ENCODE results near the gene MLXIP. TPM values are rescaled to one million over a fixed set of nuclear protein-coding genes. Genes with fewer than 3 reads are reported as not detected.
"Not testable (repeated sequence)": the region's sequence is repeated elsewhere in the genome, so short reads cannot be mapped to it uniquely, and the experiment has no call there.

MLXIP gene
- polyA plus RNA-seq, 2 donors, result 8.2 to 18.0 TPM

- H3K4me1 ChIP-seq (ENCODE audit: control insufficient read depth in 2 of 2, insufficient read depth in 2 of 2, low read length in 1 of 2), result peaks cover 19 to 33% of the 10 kb centered on the region in 2 donors
- WGBS, 2 donors, result 41 to 53% methylated on average over 3 of the region's 3 CpGs
Observed at GRCh38 chr12:122099856-122100255, 21.3 kb downstream of the MLXIP start.

GRCh38 chr12:122100568-122100967 is 22.0 kb downstream of the MLXIP start:
- Histone ChIP-seq H3K9me3 (ENCODE audit: control insufficient read depth in 2 of 2, insufficient read depth in 1 of 2, low read depth in 1 of 2, low read length in 1 of 2) (no peaks in the 10 kb centered on the region), H3K36me3 (ENCODE audit: control insufficient read depth in 2 of 2, insufficient read depth in 2 of 2, low read length in 1 of 2) (no peaks in the 10 kb centered on the region), H3K4me1 (ENCODE audit: control insufficient read depth in 2 of 2, insufficient read depth in 2 of 2, low read length in 1 of 2) (peaks cover 21 to 30% of the 10 kb centered on the region in 2 donors), H3K27ac (ENCODE audit: low read depth in 2 of 2, low read length in 1 of 2) (no peak overlapping the region), H3K27me3 (ENCODE audit: control insufficient read depth in 1 of 2, insufficient read depth in 2 of 2, low read length in 2 of 2) (no peaks in the 10 kb centered on the region), H3K4me3 (ENCODE audit: low read depth in 1 of 2, low read length in 2 of 2) (no peak overlapping the region)
- 87 to 91% methylated on average over 1 of the region's 1 CpG for WGBS, 2 donors

More at GRCh38 chr12:122099856-122100255, 21.3 kb downstream of the MLXIP start:
- Histone ChIP-seq H3K27ac (ENCODE audit: low read depth in 2 of 2, low read length in 1 of 2) (peak overlapping the region in 1 of 2 donors; percentile 8), H3K9me3 (ENCODE audit: control insufficient read depth in 2 of 2, insufficient read depth in 1 of 2, low read depth in 1 of 2, low read length in 1 of 2) (no peaks in the 10 kb centered on the region), H3K27me3 (ENCODE audit: control insufficient read depth in 1 of 2, insufficient read depth in 2 of 2, low read length in 2 of 2) (no peaks in the 10 kb centered on the region), H3K4me3 (ENCODE audit: low read depth in 1 of 2, low read length in 2 of 2) (no peak overlapping the region), H3K36me3 (ENCODE audit: control insufficient read depth in 2 of 2, insufficient read depth in 2 of 2, low read length in 1 of 2) (no peaks in the 10 kb centered on the region)

GRCh38 chr12:122102331-122102730 is 23.8 kb downstream of the MLXIP start:
- Histone ChIP-seq H3K4me3 (ENCODE audit: low read depth in 1 of 2, low read length in 2 of 2) (no peak overlapping the region), H3K4me1 (ENCODE audit: control insufficient read depth in 2 of 2, insufficient read depth in 2 of 2, low read length in 1 of 2) (peaks cover 18 to 26% of the 10 kb centered on the region in 2 donors), H3K27me3 (ENCODE audit: control insufficient read depth in 1 of 2, insufficient read depth in 2 of 2, low read length in 2 of 2) (no peaks in the 10 kb centered on the region), H3K36me3 (ENCODE audit: control insufficient read depth in 2 of 2, insufficient read depth in 2 of 2, low read length in 1 of 2) (no peaks in the 10 kb centered on the region), H3K27ac (ENCODE audit: low read depth in 2 of 2, low read length in 1 of 2) (no peak overlapping the region), H3K9me3 (ENCODE audit: control insufficient read depth in 2 of 2, insufficient read depth in 1 of 2, low read depth in 1 of 2, low read length in 1 of 2) (no peaks in the 10 kb centered on the region)
- 81 to 86% methylated on average over 3 of the region's 3 CpGs for WGBS, 2 donors

GRCh38 chr12:122104844-122105243 is 26.3 kb downstream of the MLXIP start:
- no peaks in the 10 kb centered on the region for H3K27me3 ChIP-seq (ENCODE audit: control insufficient read depth in 1 of 2, insufficient read depth in 2 of 2, low read length in 2 of 2)
- no peaks in the 10 kb centered on the region for H3K36me3 ChIP-seq (ENCODE audit: control insufficient read depth in 2 of 2, insufficient read depth in 2 of 2, low read length in 1 of 2)
- H3K27ac ChIP-seq (ENCODE audit: low read depth in 2 of 2, low read length in 1 of 2), result no peak overlapping the region
- no peak overlapping the region for H3K4me3 ChIP-seq (ENCODE audit: low read depth in 1 of 2, low read length in 2 of 2)
- H3K9me3 ChIP-seq (ENCODE audit: control insufficient read depth in 2 of 2, insufficient read depth in 1 of 2, low read depth in 1 of 2, low read length in 1 of 2), result no peaks in the 10 kb centered on the region
- peaks cover 4 to 8% of the 10 kb centered on the region in 2 donors for H3K4me1 ChIP-seq (ENCODE audit: control insufficient read depth in 2 of 2, insufficient read depth in 2 of 2, low read length in 1 of 2)
- WGBS, 2 donors, result 54 to 65% methylated on average over 7 of the region's 7 CpGs

GRCh38 chr12:122105496-122105895 is 26.9 kb downstream of the MLXIP start:
- H3K27me3 ChIP-seq (ENCODE audit: control insufficient read depth in 1 of 2, insufficient read depth in 2 of 2, low read length in 2 of 2); H3K9me3 ChIP-seq (ENCODE audit: control insufficient read depth in 2 of 2, insufficient read depth in 1 of 2, low read depth in 1 of 2, low read length in 1 of 2); H3K4me3 ChIP-seq (ENCODE audit: low read depth in 1 of 2, low read length in 2 of 2); H3K27ac ChIP-seq (ENCODE audit: low read depth in 2 of 2, low read length in 1 of 2); H3K4me1 ChIP-seq (ENCODE audit: control insufficient read depth in 2 of 2, insufficient read depth in 2 of 2, low read length in 1 of 2); H3K36me3 ChIP-seq (ENCODE audit: control insufficient read depth in 2 of 2, insufficient read depth in 2 of 2, low read length in 1 of 2): not testable (repeated sequence)
- WGBS, 2 donors, result 80 to 83% methylated on average over 11 of the region's 11 CpGs

GRCh38 chr12:122106843-122107242 is 28.3 kb downstream of the MLXIP start:
- Histone ChIP-seq H3K27ac (ENCODE audit: low read depth in 2 of 2, low read length in 1 of 2) (no peak overlapping the region), H3K9me3 (ENCODE audit: control insufficient read depth in 2 of 2, insufficient read depth in 1 of 2, low read depth in 1 of 2, low read length in 1 of 2) (no peaks in the 10 kb centered on the region), H3K4me1 (ENCODE audit: control insufficient read depth in 2 of 2, insufficient read depth in 2 of 2, low read length in 1 of 2) (peaks cover 6 to 7% of the 10 kb centered on the region in 2 donors), H3K27me3 (ENCODE audit: control insufficient read depth in 1 of 2, insufficient read depth in 2 of 2, low read length in 2 of 2) (no peaks in the 10 kb centered on the region), H3K4me3 (ENCODE audit: low read depth in 1 of 2, low read length in 2 of 2) (no peak overlapping the region), H3K36me3 (ENCODE audit: control insufficient read depth in 2 of 2, insufficient read depth in 2 of 2, low read length in 1 of 2) (no peaks in the 10 kb centered on the region)
- WGBS, 2 donors, result 66 to 81% methylated on average over 8 of the region's 8 CpGs

GRCh38 chr12:122107261-122107660 is 28.7 kb downstream of the MLXIP start:
- H3K36me3 ChIP-seq (ENCODE audit: control insufficient read depth in 2 of 2, insufficient read depth in 2 of 2, low read length in 1 of 2), result no peaks in the 10 kb centered on the region
- no peak overlapping the region for H3K4me3 ChIP-seq (ENCODE audit: low read depth in 1 of 2, low read length in 2 of 2)
- 57 to 67% methylated on average over 6 of the region's 6 CpGs for WGBS, 2 donors
- H3K27me3 ChIP-seq (ENCODE audit: control insufficient read depth in 1 of 2, insufficient read depth in 2 of 2, low read length in 2 of 2), result no peaks in the 10 kb centered on the region
- no peaks in the 10 kb centered on the region for H3K9me3 ChIP-seq (ENCODE audit: control insufficient read depth in 2 of 2, insufficient read depth in 1 of 2, low read depth in 1 of 2, low read length in 1 of 2)
- H3K4me1 ChIP-seq (ENCODE audit: control insufficient read depth in 2 of 2, insufficient read depth in 2 of 2, low read length in 1 of 2), result peaks cover 6 to 7% of the 10 kb centered on the region in 2 donors
- H3K27ac ChIP-seq (ENCODE audit: low read depth in 2 of 2, low read length in 1 of 2), result no peak overlapping the region

GRCh38 chr12:122111089-122111641 is 32.6 kb downstream of the MLXIP start:
- Histone ChIP-seq H3K4me1 (ENCODE audit: control insufficient read depth in 2 of 2, insufficient read depth in 2 of 2, low read length in 1 of 2) (peaks cover 2 to 4% of the 10 kb centered on the region in 2 donors), H3K27ac (ENCODE audit: low read depth in 2 of 2, low read length in 1 of 2) (no peak overlapping the region)

GRCh38 chr12:122116707-122117535 is 38.4 kb downstream of the MLXIP start:
- Histone ChIP-seq H3K36me3 (ENCODE audit: control insufficient read depth in 2 of 2, insufficient read depth in 2 of 2, low read length in 1 of 2) (peaks cover 0 to 5% of the 10 kb centered on the region in 2 donors), H3K27me3 (ENCODE audit: control insufficient read depth in 1 of 2, insufficient read depth in 2 of 2, low read length in 2 of 2) (no peaks in the 10 kb centered on the region), H3K27ac (ENCODE audit: low read depth in 2 of 2, low read length in 1 of 2) (peak overlapping the region in 1 of 2 donors; percentile 15), H3K4me1 (ENCODE audit: control insufficient read depth in 2 of 2, insufficient read depth in 2 of 2, low read length in 1 of 2) (peaks cover 0 to 4% of the 10 kb centered on the region in 2 donors), H3K9me3 (ENCODE audit: control insufficient read depth in 2 of 2, insufficient read depth in 1 of 2, low read depth in 1 of 2, low read length in 1 of 2) (no peaks in the 10 kb centered on the region), H3K4me3 (ENCODE audit: low read depth in 1 of 2, low read length in 2 of 2) (no peak overlapping the region)
- WGBS, 2 donors, result 66 to 86% methylated on average over 16 of the region's 16 CpGs

More at GRCh38 chr12:122111089-122111641, 32.6 kb downstream of the MLXIP start:
- Histone ChIP-seq H3K9me3 (ENCODE audit: control insufficient read depth in 2 of 2, insufficient read depth in 1 of 2, low read depth in 1 of 2, low read length in 1 of 2) (no peaks in the 10 kb centered on the region), H3K36me3 (ENCODE audit: control insufficient read depth in 2 of 2, insufficient read depth in 2 of 2, low read length in 1 of 2) (no peaks in the 10 kb centered on the region), H3K27me3 (ENCODE audit: control insufficient read depth in 1 of 2, insufficient read depth in 2 of 2, low read length in 2 of 2) (no peaks in the 10 kb centered on the region), H3K4me3 (ENCODE audit: low read depth in 1 of 2, low read length in 2 of 2) (no peak overlapping the region)
- 35 to 43% methylated on average over 2 of the region's 2 CpGs for WGBS, 2 donors

All from esophagus (tissue), 2 donors.